MM.1S (cell line): ENCODE measurements around the gene SBSN.

Experiments used
- DNase-seq: peaks from one replicate; pipeline ENCODE4 v3.0.0-alpha.2; 2015
- H2AFZ ChIP-seq: fragments of 300-600 bp; sonication (generic); 2 replicates; pipeline ENCODE4 v1.6.0; 2016; ENCODE audit warnings: antibody characterized with exemption, low read length
- H3F3A ChIP-seq: fragments of 300-600 bp; sonication (generic); 2 replicates; pipeline ENCODE4 v1.6.1; 2016; ENCODE audit warnings: mild to moderate bottlenecking, antibody characterized with exemption, low read length, moderate library complexity, mixed read lengths; ENCODE audit not compliant: insufficient read depth
- H3K27ac ChIP-seq: fragments of 300-600 bp; sonication (generic); 2 replicates; pipeline ENCODE4 v1.5.1; 2016; ENCODE audit warnings: mild to moderate bottlenecking, low read length
- H3K27me3 ChIP-seq: fragments of 300-600 bp; sonication (generic); replicated peaks from 2 replicates; pipeline ENCODE4 v1.6.0; 2016; ENCODE audit warnings: low read length; ENCODE audit not compliant: insufficient read depth
- H3K36me3 ChIP-seq: fragments of 300-600 bp; sonication (generic); replicated peaks from 2 replicates; pipeline ENCODE4 v1.6.1; 2016; ENCODE audit warnings: mild to moderate bottlenecking, low read length, mixed read lengths; ENCODE audit not compliant: insufficient read depth
- H3K4me1 ChIP-seq: fragments of 300-600 bp; sonication (generic); 2 replicates; pipeline ENCODE4 v1.6.1; 2016; ENCODE audit warnings: low read length, mixed read lengths
- H3K4me2 ChIP-seq: fragments of 300-600 bp; sonication (generic); 2 replicates; pipeline ENCODE4 v1.6.0; 2016; ENCODE audit warnings: low read depth, low read length
- H3K4me3 ChIP-seq: fragments of 300-600 bp; sonication (generic); 2 replicates; pipeline ENCODE4 v1.5.1; 2016; ENCODE audit warnings: low read length, mixed read lengths
- H3K79me2 ChIP-seq: fragments of 300-600 bp; sonication (generic); 2 replicates; pipeline ENCODE4 v1.6.1; 2016; ENCODE audit warnings: mixed run types, low read length, mixed read lengths
- H3K9ac ChIP-seq: fragments of 300-600 bp; sonication (generic); 2 replicates; pipeline ENCODE4 v1.6.1; 2016; ENCODE audit warnings: low read length, mixed read lengths
- H3K9me2 ChIP-seq: fragments of 300-600 bp; sonication (generic); replicated peaks from 2 replicates; pipeline ENCODE4 v1.6.1; 2016; ENCODE audit warnings: mild to moderate bottlenecking, low read length, mixed read lengths; ENCODE audit not compliant: insufficient read depth
- H3K9me3 ChIP-seq: fragments of 300-600 bp; sonication (generic); replicated peaks from 2 replicates; pipeline ENCODE4 v1.6.1; 2016; ENCODE audit warnings: mild to moderate bottlenecking, low read length, mixed read lengths; ENCODE audit not compliant: insufficient read depth
- H4K20me1 ChIP-seq: fragments of 300-600 bp; sonication (generic); 2 replicates; pipeline ENCODE4 v1.6.1; 2016; ENCODE audit warnings: mild to moderate bottlenecking, low read length, moderate library complexity, mixed read lengths; ENCODE audit not compliant: insufficient read depth
- EZH2 ChIP-seq: fragments of 300-600 bp; sonication (generic); optimal IDR thresholded peaks from 2 replicates; pipeline ENCODE3; 2017; ENCODE audit warnings: low read depth, mild to moderate bottlenecking, antibody characterized with exemption, low read length, mixed read lengths
- EZH2phosphoT487 ChIP-seq: fragments of 300-600 bp; sonication (generic); IDR thresholded peaks from 2 replicates; pipeline ENCODE4 v1.6.1; 2018; ENCODE audit warnings: antibody characterized with exemption, low read length
- TF ChIP-seq, protein P1 (sequence below): fragments of 300-600 bp; sonication (generic); IDR thresholded peaks from 2 replicates; pipeline ENCODE4 v1.5.1; 2016; ENCODE audit warnings: antibody characterized with exemption, low read length, mixed read lengths

Gene SBSN

DNA sequence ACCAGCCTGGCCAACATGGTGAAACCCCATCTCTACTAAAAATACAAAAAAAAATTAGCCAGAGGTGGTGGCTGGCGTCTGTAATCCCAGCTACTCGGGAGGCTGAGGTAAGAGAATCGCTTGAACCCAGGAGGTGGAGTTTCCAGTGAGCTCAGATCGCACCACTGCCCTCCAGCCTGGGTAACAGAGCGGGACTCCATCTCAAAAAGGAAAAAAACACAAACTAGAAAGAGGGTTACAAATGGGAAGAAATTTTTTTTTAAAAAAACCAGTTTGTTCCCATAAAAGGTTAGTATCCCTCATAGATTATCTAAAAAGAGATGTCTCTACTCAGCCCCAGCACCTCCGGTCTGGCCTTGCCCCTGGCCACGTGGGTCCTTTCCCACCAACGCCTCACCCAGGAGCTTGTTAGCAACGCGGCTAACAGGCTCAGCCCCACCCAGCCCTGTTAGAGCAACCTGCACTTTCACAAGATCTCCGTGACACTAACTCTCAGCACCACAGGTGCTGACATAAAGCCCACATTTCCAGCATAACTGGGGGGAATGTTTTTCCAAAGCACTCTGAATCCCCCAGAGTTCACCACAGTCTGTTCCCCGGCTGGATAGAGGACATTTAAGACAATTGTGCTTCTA, 19.0 kb downstream of the SBSN start:
- H3K27me3 ChIP-seq, result peaks cover 98% of the 10 kb centered on the region
- no peaks in the 10 kb centered on the region for H3K79me2 ChIP-seq
- H3K4me2 ChIP-seq, result no peak overlapping the region
- no peak for DNase-seq
- TF ChIP-seq EZH2phosphoT487 (no peak), EZH2 (no peak)
- TF ChIP-seq, protein P1, sequence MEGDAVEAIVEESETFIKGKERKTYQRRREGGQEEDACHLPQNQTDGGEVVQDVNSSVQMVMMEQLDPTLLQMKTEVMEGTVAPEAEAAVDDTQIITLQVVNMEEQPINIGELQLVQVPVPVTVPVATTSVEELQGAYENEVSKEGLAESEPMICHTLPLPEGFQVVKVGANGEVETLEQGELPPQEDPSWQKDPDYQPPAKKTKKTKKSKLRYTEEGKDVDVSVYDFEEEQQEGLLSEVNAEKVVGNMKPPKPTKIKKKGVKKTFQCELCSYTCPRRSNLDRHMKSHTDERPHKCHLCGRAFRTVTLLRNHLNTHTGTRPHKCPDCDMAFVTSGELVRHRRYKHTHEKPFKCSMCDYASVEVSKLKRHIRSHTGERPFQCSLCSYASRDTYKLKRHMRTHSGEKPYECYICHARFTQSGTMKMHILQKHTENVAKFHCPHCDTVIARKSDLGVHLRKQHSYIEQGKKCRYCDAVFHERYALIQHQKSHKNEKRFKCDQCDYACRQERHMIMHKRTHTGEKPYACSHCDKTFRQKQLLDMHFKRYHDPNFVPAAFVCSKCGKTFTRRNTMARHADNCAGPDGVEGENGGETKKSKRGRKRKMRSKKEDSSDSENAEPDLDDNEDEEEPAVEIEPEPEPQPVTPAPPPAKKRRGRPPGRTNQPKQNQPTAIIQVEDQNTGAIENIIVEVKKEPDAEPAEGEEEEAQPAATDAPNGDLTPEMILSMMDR, result no peak
- peaks cover 7% of the 10 kb centered on the region for H3K4me1 ChIP-seq
- H3K4me3 ChIP-seq, result no peak overlapping the region
- H3F3A ChIP-seq, result no peaks in the 10 kb centered on the region
- no peak overlapping the region for H3K9ac ChIP-seq
- H2AFZ ChIP-seq, result no peak overlapping the region
- H3K9me3 ChIP-seq, result no peaks in the 10 kb centered on the region
- H3K9me2 ChIP-seq, result no peaks in the 10 kb centered on the region
- H3K27ac ChIP-seq, result no peak overlapping the region
- H4K20me1 ChIP-seq, result no peaks in the 10 kb centered on the region
- H3K36me3 ChIP-seq, result no peaks in the 10 kb centered on the region

DNA sequence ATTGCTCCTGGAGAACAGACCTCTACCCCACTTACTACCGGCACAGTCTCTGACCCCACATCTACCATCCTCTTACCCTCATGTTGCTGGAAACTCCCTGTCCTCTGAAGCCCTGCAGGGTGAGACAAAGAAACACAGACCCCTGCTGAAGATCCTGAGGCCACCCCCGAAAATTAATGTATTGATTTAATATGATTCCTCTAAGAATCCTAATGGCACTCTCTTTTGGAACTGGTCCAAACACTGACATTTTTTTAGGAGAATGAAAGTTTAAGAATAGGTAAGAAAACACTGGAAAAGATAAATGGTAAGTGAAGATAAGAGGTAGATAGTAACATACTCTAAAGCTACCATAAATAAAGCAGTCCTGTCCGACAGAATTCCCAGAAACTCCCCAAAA, 20.0 kb downstream of the SBSN start:
- H3K9ac ChIP-seq, result no peak overlapping the region
- DNase-seq, result no peak
- no peaks in the 10 kb centered on the region for H3K79me2 ChIP-seq
- no peak overlapping the region for H2AFZ ChIP-seq
- TF ChIP-seq, protein P1, result no peak
- TF ChIP-seq EZH2 (peak; percentile 72), EZH2phosphoT487 (no peak)
- peaks cover 97% of the 10 kb centered on the region for H3K27me3 ChIP-seq
- no peaks in the 10 kb centered on the region for H4K20me1 ChIP-seq
- no peak overlapping the region for H3K4me2 ChIP-seq
- H3K9me3 ChIP-seq, result no peaks in the 10 kb centered on the region
- no peak overlapping the region for H3K27ac ChIP-seq
- H3K4me1 ChIP-seq, result peaks cover 7% of the 10 kb centered on the region
- H3K4me3 ChIP-seq, result no peak overlapping the region
- H3F3A ChIP-seq, result no peaks in the 10 kb centered on the region
- no peaks in the 10 kb centered on the region for H3K36me3 ChIP-seq
- no peaks in the 10 kb centered on the region for H3K9me2 ChIP-seq

DNA sequence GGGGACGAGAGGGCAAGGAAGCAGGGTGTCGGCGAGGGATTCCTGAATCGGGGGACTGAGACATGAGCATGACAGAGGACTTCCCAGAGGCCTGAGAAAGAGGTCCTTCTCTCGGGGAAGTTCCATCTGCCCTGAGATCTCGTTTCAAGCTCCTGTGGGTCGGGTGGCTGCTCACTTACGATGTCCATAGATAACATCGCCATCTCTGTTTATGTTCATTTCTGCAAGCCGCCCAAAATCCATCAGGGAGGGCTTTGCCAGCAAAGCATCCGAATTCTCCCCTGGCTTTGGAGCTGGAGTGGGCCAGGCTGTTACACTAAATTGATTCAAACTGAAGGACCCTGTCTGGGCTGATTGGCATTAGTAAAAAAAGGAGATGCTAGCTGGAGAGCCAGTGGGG, 20.6 kb downstream of the SBSN start:
- Histone ChIP-seq H3K36me3 (no peaks in the 10 kb centered on the region), H3K4me1 (peaks cover 7% of the 10 kb centered on the region), H3F3A (no peaks in the 10 kb centered on the region), H3K4me3 (no peak overlapping the region), H3K9me2 (no peaks in the 10 kb centered on the region), H4K20me1 (no peaks in the 10 kb centered on the region), H3K9me3 (no peaks in the 10 kb centered on the region), H3K9ac (no peak overlapping the region), H3K79me2 (no peaks in the 10 kb centered on the region), H3K27ac (no peak overlapping the region), H3K4me2 (peak overlapping the region; percentile 35), H2AFZ (no peak overlapping the region), H3K27me3 (peaks cover 97% of the 10 kb centered on the region)
- no peak for TF ChIP-seq EZH2phosphoT487
- TF ChIP-seq, protein P1, result no peak
- TF ChIP-seq EZH2, result no peak
- DNase-seq, result no peak
